Fibroblast of pulmonary artery (primary cell): ENCODE measurements around the gene LDB1.

Source experiments
- DNase-seq: peaks from one replicate; pipeline ENCODE4 v3.0.0-alpha.2; 2010; ENCODE audit warnings: low read depth
- H3K4me3 ChIP-seq: replicated peaks from 2 replicates; pipeline ENCODE4 v1.5.1; 2011; ENCODE audit warnings: low read depth, mild to moderate bottlenecking, control low read depth, low read length, moderate library complexity
- CTCF ChIP-seq: IDR thresholded peaks from 2 replicates; pipeline ENCODE4 v1.5.1; 2011; ENCODE audit warnings: mild to moderate bottlenecking, control low read depth, low read length, inconsistent platforms; ENCODE audit errors: missing control alignments

LDB1 gene

GRCh38 chr10:102067091-102067916, 52.9 kb downstream of the LDB1 start:
- TF ChIP-seq CTCF = no peak
- DNase-seq = no peak
- H3K4me3 ChIP-seq = no peak overlapping the region

- no peak for DNase-seq
- no peak for TF ChIP-seq CTCF
- H3K4me3 ChIP-seq = peak overlapping the region; percentile 73
These were observed 53.6 kb downstream of the LDB1 start for GRCh38 chr10:102066399-102067088.

GRCh38 chr10:102065561-102066398, 54.4 kb downstream of the LDB1 start:
- DNase-seq = peak; percentile 22
- H3K4me3 ChIP-seq = peak overlapping the region; percentile 73
- no peak for TF ChIP-seq CTCF

GRCh38 chr10:102064868-102065560, 55.2 kb downstream of the LDB1 start, which contains the start of gene HPS6:
TSS of gene HPS6 (plus strand) at chr10:102065349. CDS start at chr10:102065475, 126 bp downstream.
- DNase-seq = peak; percentile 89
- peak within 1 kb of the TSS; percentile 73 for H3K4me3 ChIP-seq
- no peak for TF ChIP-seq CTCF

GRCh38 chr10:102064503-102064867, 55.7 kb downstream of the LDB1 start:
- TF ChIP-seq CTCF = no peak
- peak overlapping the region; percentile 73 for H3K4me3 ChIP-seq
- DNase-seq = no peak

GRCh38 chr10:102059987-102060386, 60.2 kb downstream of the LDB1 start:
- no peak for DNase-seq
- TF ChIP-seq CTCF = no peak
- no peak overlapping the region for H3K4me3 ChIP-seq
